Body of pancreas (tissue), 4 donors: ENCODE results near the gene ING4. TPM values are rescaled to one million over a fixed set of nuclear protein-coding genes. Genes with fewer than 3 reads are reported as not detected.

Experiments used
- ATAC-seq: fragments of 150-250 bp; one replicate; pipeline ENCODE4 v1.9.1; 2016
- DNase-seq, 4 donors: peaks; one replicate each; pipeline ENCODE4 v3.0.0-alpha.2; 2019
- H3K27ac ChIP-seq, 4 donors: fragments of 200-600 bp; sonication (generic); 1 replicate in 3 of 4; 2 replicates in 1 of 4; pipeline versions ENCODE4 v1.5.1 to v1.6.1; 2016 to 2019; ENCODE audit warnings: mild to moderate bottlenecking in 1 of 4, mixed read lengths in 1 of 4, moderate library complexity in 1 of 4
- H3K27me3 ChIP-seq, 2 donors: fragments of 200-600 bp; sonication (generic); one replicate each; pipeline ENCODE4 v1.6.0; 2016; ENCODE audit warnings: mild to moderate bottlenecking in 1 of 2
- H3K36me3 ChIP-seq, 2 donors: fragments of 200-600 bp; sonication (generic); replicated peaks in 1 of 2; 2 replicates each; pipeline ENCODE4 v1.5.1; 2016; ENCODE audit warnings: low read depth in 2 of 2; ENCODE audit not compliant: insufficient read depth in 1 of 2
- H3K4me1 ChIP-seq: fragments of 200-600 bp; sonication (generic); one replicate; pipeline ENCODE4 v1.6.0; 2016
- H3K4me3 ChIP-seq, 2 donors: fragments of 200-600 bp; sonication (generic); 1 replicate in 1 of 2; 2 replicates in 1 of 2; pipeline ENCODE4 v1.5.1; 2016 to 2019
- H3K9me3 ChIP-seq, 3 donors: fragments of 200-600 bp; sonication (generic); 1 replicate in 2 of 3; 2 replicates in 1 of 3; pipeline ENCODE4 v1.5.1; 2016
- POLR2A ChIP-seq, 3 donors: fragments of 450-650 bp; IDR thresholded peaks; one replicate each; pipeline ENCODE4 v1.6.1; 2016; ENCODE audit warnings: antibody characterized with exemption in 3 of 3, mild to moderate bottlenecking in 2 of 3
- WGBS, 2 donors: methylation state at CpG; one replicate each; pipeline ENCODE4 v1.1.5; 2017; 5-methylcytosine and 5-hydroxymethylcytosine counted together
- intact Hi-C: fragments of 100-400 bp; cut with DNase I; formaldehyde crosslinking; loops from one replicate; pipeline ENCODE4 v1.15.1; 2023
- total RNA-seq, 2 donors: library from RNA; depleted of rRNA; stranded (reverse); fragments of >200 nt; gene quantifications; one replicate each; pipeline ENCODE4 v1.1.0, GENCODE V29; 2016
- TF ChIP-seq, protein P1 (sequence below), 7 experiments: fragments of 450-650 bp in 4 of 7; fragments of 200-600 bp in 3 of 7; sonication (generic) in 3 of 7; IDR thresholded peaks; one replicate each; pipeline ENCODE4 v1.5.1; 2016 to 2019; ENCODE audit warnings: antibody characterized with exemption in 7 of 7

ING4 gene
- total RNA-seq, 2 donors from 2014 or later, result 23.3 to 39.9 TPM

DNA sequence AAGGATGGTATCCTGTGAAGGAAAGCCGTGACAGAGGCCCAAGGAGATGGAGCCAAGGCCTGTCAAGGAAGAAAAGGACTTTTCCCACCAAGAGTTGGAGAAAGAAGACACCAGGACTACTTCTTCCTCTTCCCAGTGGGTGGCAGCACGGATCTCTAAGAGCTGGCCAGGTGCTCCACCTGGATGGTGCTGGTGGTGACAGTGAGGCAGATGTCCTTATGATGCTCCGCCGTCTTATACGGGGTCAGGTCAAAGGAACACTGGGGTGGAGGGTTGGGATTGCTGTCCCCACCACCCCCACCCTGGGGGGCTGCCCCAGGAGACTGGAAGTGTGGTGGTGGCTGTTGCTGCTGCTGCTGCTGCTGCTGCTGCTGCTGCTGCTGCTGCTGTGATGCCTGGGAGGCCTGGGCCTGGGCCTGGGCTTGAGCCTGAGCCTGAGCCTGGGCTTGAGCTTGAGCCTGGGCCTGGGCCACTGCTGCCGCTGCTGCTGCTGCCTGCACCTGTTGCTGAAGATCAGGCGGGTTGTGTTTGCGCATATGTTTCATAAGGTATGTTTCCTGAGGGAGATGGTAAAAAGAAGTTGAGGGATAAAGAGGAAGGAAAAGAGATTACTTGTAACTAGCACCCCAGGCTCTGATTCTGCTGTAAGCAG, 4.8 kb upstream of the ING4 start:
- WGBS, 2 donors, result 77% methylated on average over 7 to 8 of the region's 8 CpGs
- Histone ChIP-seq H3K27me3 (no peaks in the 10 kb centered on the region), H3K4me1 (no peaks in the 10 kb centered on the region), H3K9me3 (no peaks in the 10 kb centered on the region), H3K27ac (no peak overlapping the region), H3K4me3 (no peak overlapping the region), H3K36me3 (peaks cover 15 to 34% of the 10 kb centered on the region in 2 donors)
- TF ChIP-seq POLR2A (IDR thresholded peaks at IDR 0.05), result no peak
- TF ChIP-seq, protein P1, sequence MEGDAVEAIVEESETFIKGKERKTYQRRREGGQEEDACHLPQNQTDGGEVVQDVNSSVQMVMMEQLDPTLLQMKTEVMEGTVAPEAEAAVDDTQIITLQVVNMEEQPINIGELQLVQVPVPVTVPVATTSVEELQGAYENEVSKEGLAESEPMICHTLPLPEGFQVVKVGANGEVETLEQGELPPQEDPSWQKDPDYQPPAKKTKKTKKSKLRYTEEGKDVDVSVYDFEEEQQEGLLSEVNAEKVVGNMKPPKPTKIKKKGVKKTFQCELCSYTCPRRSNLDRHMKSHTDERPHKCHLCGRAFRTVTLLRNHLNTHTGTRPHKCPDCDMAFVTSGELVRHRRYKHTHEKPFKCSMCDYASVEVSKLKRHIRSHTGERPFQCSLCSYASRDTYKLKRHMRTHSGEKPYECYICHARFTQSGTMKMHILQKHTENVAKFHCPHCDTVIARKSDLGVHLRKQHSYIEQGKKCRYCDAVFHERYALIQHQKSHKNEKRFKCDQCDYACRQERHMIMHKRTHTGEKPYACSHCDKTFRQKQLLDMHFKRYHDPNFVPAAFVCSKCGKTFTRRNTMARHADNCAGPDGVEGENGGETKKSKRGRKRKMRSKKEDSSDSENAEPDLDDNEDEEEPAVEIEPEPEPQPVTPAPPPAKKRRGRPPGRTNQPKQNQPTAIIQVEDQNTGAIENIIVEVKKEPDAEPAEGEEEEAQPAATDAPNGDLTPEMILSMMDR (IDR thresholded peaks at IDR 0.05), result no peak
- DNase-seq, result no peak
- intact Hi-C loops, result loop anchor here (10.0 kb wide), 1 partner anchor 53 kb away; no protein-coding TSS in a partner anchor
- ATAC-seq, result no peak

DNA sequence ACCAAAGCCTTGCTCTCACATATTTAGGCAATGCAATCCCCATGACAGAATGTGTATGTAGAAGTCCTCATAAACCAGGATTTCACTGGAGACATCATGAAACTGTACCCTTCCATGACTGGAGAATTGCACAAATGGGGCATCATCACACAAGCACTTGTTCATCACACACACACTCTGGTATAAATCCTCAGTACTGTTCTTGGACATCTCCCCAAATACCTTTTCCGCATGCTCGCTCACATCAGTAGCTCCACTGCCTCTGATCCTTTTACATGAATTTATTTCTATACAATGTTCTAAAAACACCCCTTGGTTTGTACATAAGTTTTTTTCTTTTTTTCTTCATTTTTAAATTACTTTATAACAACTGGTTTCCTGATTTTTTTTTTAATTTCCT, 3.3 kb upstream of the ING4 start:
- Histone ChIP-seq H3K4me1 (peaks cover 12% of the 10 kb centered on the region), H3K27me3 (no peaks in the 10 kb centered on the region), H3K27ac (no peak overlapping the region), H3K4me3 (no peak overlapping the region), H3K9me3 (no peaks in the 10 kb centered on the region), H3K36me3 (peaks cover 6 to 23% of the 10 kb centered on the region in 2 donors)
- no peak for DNase-seq
- TF ChIP-seq POLR2A (IDR thresholded peaks at IDR 0.05), result no peak
- TF ChIP-seq, protein P1 (IDR thresholded peaks at IDR 0.05), result no peak
- intact Hi-C loops, result loop anchor here (10.0 kb wide), 1 partner anchor 51 kb away; no protein-coding TSS in a partner anchor
- 91 to 96% methylated on average over 2 of the region's 2 CpGs for WGBS, 2 donors
- ATAC-seq, result no peak

DNA sequence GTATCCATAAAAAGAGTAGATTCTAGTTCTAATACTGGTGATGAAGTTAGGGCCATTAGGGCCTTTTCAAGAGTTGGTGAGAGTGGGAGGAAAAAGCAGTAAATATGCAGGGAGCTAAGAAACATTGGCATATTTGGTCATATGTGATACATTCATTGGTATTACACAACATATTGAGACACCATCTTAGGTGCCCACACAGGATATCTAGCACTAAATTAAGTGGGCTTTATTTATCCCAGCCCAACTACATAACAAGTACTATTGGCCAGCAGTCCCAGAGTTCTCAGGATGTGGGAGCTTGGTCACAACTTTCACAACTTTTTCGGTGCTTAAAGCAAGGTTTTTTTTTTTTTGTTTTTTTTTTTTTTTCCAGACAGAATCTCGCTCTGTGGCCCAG, 2.0 kb upstream of the ING4 start:
- intact Hi-C loops, result loop anchor here (10.0 kb wide), 1 partner anchor 50 kb away; no protein-coding TSS in a partner anchor
- TF ChIP-seq, protein P1 (IDR thresholded peaks at IDR 0.05), result no peak
- TF ChIP-seq POLR2A (IDR thresholded peaks at IDR 0.05), result no peak
- WGBS, 2 donors, result 88% methylated on average over 2 of the region's 2 CpGs
- H3K4me1 ChIP-seq, result peaks cover 12% of the 10 kb centered on the region
- H3K27ac ChIP-seq, result no peak overlapping the region
- DNase-seq (no peak), ATAC-seq (no peak)
- H3K27me3 ChIP-seq, result no peaks in the 10 kb centered on the region
- H3K36me3 ChIP-seq, result peaks cover 6 to 13% of the 10 kb centered on the region in 2 donors
- H3K4me3 ChIP-seq, result no peak overlapping the region
- no peaks in the 10 kb centered on the region for H3K9me3 ChIP-seq

DNA sequence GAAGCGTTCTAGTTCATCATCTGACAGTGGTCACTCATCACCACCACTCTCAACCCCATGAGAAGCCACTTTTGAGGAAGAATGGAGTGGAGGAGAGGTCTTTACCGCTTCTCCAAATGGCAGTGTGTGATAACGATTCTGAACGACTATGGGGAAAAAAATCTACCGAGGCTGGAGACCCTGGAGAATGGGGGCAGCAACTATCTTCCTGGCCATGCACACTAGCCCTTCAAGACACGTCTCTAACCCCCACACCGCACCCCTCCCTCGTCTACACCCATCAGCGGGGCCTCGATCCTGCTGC, 365 bp downstream of the ING4 start:
- intact Hi-C loops, result loop anchor here (10.0 kb wide), 1 partner anchor 48 kb away; no protein-coding TSS in a partner anchor
- TF ChIP-seq, protein P1 (IDR thresholded peaks at IDR 0.05), result no peak
- TF ChIP-seq POLR2A (IDR thresholded peaks at IDR 0.05), result no peak
- DNase-seq (no peak), ATAC-seq (no peak)
- WGBS, 2 donors, result 1 to 3% methylated on average over 10 of the region's 10 CpGs
- Histone ChIP-seq H3K36me3 (peaks cover 0 to 3% of the 10 kb centered on the region in 2 donors), H3K4me3 (peak overlapping the region; percentile 60 to 73), H3K27ac (peak overlapping the region; percentile 8 to 84 (median 45)), H3K4me1 (peaks cover 12% of the 10 kb centered on the region), H3K27me3 (no peaks in the 10 kb centered on the region), H3K9me3 (no peaks in the 10 kb centered on the region)

DNA sequence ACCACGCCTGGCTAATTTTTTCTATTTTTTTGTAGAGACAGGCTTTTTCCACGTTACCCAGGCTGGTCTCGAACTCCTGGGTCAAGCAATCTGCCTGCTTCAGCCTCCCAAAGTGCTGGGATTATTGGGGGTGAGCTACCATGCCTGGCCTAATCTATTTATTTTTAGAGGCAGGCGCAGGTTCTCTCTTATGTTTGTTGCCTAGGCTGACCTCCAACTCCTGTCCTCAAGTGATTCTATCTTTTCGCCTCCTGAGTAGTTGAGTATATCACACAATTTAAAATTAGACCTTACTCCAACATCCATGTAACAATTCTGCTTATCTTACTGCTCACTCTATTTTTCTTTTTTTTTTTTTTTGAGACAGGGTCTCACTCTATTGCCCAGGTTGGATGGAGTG, 8.9 kb downstream of the ING4 start:
- intact Hi-C loops, result no loop called here
- H3K4me1 ChIP-seq, result no peaks in the 10 kb centered on the region
- TF ChIP-seq POLR2A (IDR thresholded peaks at IDR 0.05), result no peak
- TF ChIP-seq, protein P1 (IDR thresholded peaks at IDR 0.05), result no peak
- H3K36me3 ChIP-seq, result peaks cover 9 to 21% of the 10 kb centered on the region in 2 donors
- no peaks in the 10 kb centered on the region for H3K9me3 ChIP-seq
- H3K27ac ChIP-seq, result no peak overlapping the region
- ATAC-seq (no peak), DNase-seq (no peak)
- H3K27me3 ChIP-seq, result no peaks in the 10 kb centered on the region
- H3K4me3 ChIP-seq, result no peak overlapping the region
- WGBS, 2 donors, result 90 to 92% methylated on average over 5 of the region's 5 CpGs
